GM12874 (cell line): ENCODE measurements around the gene SMIM14.

Experiments used
- TF ChIP-seq, protein P1 (sequence below): IDR thresholded peaks from 2 replicates; pipeline ENCODE4 v1.5.1; 2011; ENCODE audit warnings: low read depth, mild to moderate bottlenecking, control low read depth, low read length, moderate library complexity; ENCODE audit not compliant: insufficient read depth

The SMIM14 gene

DNA sequence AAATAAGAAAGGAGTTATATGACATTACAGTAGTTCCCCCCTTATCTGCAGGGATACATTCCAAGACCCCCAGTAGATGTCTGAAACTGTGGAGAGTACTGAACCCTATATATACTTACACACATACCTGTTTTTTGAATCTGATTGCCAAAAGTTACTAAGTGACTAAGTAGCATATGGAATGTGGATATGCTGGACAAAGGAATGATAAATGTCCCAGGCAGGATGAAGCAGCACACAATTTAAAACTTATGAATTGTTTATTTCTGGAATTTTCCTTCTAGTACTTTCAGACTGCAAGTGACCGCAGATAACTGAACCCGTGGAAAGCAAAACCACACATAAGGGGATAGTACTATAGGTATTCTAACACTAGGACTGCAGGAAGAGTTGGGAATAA lies 134.1 kb downstream of the SMIM14 start:
- TF ChIP-seq, protein P1, sequence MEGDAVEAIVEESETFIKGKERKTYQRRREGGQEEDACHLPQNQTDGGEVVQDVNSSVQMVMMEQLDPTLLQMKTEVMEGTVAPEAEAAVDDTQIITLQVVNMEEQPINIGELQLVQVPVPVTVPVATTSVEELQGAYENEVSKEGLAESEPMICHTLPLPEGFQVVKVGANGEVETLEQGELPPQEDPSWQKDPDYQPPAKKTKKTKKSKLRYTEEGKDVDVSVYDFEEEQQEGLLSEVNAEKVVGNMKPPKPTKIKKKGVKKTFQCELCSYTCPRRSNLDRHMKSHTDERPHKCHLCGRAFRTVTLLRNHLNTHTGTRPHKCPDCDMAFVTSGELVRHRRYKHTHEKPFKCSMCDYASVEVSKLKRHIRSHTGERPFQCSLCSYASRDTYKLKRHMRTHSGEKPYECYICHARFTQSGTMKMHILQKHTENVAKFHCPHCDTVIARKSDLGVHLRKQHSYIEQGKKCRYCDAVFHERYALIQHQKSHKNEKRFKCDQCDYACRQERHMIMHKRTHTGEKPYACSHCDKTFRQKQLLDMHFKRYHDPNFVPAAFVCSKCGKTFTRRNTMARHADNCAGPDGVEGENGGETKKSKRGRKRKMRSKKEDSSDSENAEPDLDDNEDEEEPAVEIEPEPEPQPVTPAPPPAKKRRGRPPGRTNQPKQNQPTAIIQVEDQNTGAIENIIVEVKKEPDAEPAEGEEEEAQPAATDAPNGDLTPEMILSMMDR: no peak

DNA sequence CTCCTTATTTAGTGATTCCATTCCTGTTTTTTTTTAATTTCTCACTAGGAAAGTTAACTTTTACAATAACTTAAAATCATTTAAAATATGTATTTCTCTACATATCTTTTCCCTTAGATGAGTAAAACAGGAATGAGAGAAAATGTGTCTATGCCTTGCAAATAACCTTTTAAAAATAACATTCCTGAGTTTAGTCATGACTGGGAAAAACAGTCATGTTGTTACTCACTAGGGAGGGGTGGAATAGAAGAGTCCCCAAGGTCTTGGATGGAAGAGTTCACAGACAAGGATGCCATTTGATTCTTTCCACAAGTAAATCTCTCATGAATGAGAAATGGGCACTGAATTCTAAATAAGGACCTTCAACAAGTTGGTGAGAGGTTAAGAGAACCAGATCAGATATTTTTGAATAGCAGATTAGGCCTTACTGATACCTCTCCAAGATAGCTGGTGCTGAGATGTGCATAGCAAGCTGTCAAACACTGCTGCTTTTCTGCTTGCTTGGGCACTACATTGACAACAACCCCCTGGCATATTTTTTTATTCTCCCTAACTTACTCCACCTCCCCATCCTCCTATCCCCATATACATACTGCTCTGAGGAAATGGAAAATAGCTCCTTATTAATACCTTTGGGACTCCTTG lies 136.5 kb downstream of the SMIM14 start:
- TF ChIP-seq, protein P1: no peak

DNA sequence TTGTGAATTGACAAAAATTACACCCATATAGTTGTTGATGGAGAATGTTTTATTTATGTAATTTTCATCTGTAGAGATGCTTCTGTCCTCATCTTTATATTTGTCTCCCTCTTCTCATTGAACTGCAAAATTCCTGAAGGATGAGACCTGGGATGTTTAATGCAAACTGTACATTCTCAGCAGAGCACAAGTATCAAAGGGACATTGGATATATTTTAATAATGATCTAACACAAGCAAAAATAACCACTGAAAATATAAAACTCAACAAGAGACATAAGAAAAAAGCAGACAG lies 140.0 kb downstream of the SMIM14 start:
- TF ChIP-seq, protein P1: no peak

DNA sequence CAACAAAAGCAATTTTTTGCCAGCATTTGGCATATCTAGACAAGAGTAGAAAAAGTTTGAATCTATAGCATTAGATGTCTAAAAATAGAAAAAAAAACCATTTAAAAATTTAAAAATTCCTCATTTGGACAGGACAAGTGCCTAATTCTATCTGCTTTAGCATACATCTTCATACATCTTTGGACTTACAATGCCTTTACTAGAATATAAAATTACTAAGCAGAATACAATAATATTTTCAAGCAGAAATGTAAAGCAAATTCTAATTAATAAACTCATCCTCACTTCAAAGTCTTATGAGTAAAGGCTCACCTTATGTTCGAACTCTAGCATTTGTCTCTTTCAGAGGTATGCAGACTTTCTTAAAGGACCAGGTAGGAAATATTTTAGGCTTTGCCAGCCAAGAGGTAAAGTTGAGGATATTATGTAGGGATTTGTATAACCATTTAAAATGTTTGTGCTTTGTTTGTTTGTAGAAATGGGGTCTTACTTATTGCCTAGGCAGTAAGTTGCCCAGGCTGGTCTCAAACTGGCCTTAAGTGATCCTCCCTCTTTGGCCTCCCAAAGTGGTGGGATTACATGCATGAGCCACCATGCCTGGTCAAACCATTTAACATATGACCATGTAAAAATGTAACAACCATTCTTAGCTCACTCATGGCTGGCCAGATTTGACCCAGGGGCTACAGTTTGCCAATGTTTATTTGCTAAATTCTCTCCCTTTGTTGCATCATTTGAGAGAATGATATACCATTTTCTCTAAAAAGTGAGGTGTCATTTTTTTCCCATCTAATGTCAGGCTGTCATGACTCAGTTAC lies 140.5 kb downstream of the SMIM14 start:
- TF ChIP-seq, protein P1: no peak
